ENCODE measurements around the gene ITGA4.

The ITGA4 gene

GRCh38 chr2:181516992-181517391, 59.8 kb downstream of the ITGA4 start:
- no peak for DNase-seq (ENCODE audit: low spot score)

DNA sequence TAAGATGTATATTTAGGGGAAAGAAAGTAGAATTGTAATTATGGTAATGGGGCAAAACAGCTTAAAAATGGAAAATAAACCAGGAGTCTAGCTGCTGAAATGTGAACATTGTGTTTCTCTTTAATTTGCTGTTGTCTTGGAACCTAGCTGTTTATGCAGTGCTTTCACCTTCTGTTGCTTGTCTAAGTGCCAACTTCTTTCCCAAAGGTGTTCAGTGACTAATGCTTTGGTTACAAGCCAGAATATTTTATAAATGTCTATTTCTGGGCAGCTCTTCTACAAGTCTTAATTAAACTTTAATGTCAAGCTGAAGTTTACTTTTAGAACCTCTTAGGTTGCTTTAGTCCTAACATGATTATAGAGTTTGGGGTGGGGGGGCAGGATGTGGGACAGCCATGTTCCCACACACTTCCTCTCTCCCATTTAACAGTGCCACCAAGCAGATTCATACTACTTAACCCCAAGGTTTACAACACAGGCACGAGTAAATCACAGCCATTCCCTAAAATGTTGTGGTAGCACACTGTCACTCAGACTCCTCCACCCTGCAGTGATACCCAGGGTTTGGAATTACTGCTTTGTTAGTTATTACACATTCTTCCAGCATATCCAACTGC, 60.6 kb downstream of the ITGA4 start:
- peak; percentile 7 for DNase-seq (ENCODE audit: low spot score)

DNA sequence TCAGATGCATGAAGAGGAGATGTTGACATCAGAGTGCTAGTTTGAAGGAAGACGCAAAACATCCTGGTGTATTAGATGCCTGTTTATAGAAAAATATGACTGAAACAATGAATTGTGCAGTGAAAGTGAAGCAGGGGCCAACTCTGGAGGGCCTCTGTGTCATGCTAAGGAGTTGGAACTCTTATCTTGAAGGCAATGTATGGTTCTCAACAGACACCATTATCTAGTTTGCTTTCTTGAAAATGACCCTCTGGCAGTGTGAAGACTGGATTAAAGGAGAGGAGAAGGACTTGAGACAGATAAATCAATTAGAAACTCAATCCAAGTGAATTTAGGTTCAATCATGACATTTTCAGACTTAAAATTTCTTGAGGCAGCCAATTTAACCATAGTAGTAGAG, 63.1 kb downstream of the ITGA4 start:
- no peak for DNase-seq (ENCODE audit: low spot score)

DNA sequence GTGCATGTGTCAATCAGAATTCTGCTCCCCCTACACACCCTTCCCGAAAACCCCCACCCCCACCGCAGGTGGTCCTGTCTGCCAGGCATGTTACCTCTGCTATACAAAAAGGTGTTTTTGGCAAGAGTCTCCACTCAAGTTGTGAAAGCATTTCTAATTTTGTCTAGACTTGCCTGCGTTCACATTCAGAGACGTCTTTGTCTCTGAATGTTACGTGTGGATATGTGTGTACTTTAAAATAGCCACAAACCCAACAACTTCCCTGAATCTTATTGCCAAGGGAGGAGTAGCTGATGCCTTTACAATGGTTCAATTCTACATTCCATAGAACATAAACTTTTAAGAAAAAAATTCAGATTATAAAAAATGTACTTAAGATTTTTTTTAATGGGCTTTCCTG, 66.6 kb downstream of the ITGA4 start:
- DNase-seq (ENCODE audit: low spot score): no peak

- DNase-seq (ENCODE audit: low spot score): no peak
These were observed 68.8 kb downstream of the ITGA4 start for GRCh38 chr2:181526014-181526413.

DNA sequence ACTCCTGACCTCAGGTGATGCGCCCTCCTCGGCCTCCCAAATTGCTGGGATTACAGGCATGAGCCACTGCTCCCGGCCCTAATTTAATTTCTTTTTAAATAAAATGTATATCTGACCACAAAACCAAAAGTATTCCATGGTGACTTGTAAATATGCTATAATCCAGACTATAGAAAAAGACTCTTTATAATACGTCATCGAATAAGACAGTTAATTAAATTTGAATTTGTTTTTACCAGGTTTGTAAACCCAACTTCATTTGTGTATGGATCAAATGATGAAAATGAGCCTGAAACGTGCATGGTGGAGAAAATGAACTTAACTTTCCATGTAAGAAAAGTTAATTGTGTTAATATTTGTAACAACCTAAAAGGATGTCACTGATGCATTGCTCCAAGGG, 69.9 kb downstream of the ITGA4 start:
- DNase-seq (ENCODE audit: low spot score): no peak

DNA sequence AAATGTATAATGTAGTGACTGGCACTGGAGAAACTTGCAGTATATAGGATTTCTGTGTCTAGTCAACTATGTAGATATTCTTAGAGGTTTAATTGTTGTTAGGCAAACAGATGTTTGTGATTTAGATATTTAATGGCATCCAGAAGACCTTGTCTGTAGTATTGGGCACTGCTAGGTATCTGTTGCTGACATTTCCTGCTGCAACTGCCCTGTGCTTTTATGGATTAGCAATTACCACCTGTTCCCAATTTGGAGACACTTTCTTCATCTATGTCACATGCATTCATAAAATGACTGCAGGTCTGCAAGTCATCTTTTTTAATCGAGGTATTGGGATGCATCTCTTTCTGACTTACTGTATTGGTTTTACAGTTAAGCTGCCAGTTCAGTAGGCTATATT, 71.3 kb downstream of the ITGA4 start:
- no peak for DNase-seq (ENCODE audit: low spot score)

- DNase-seq (ENCODE audit: low spot score): no peak
These were observed 79.5 kb downstream of the ITGA4 start for GRCh38 chr2:181536730-181537129.

- no peak for DNase-seq (ENCODE audit: low spot score)
These were observed 83.2 kb downstream of the ITGA4 start for GRCh38 chr2:181540421-181540820.

DNA sequence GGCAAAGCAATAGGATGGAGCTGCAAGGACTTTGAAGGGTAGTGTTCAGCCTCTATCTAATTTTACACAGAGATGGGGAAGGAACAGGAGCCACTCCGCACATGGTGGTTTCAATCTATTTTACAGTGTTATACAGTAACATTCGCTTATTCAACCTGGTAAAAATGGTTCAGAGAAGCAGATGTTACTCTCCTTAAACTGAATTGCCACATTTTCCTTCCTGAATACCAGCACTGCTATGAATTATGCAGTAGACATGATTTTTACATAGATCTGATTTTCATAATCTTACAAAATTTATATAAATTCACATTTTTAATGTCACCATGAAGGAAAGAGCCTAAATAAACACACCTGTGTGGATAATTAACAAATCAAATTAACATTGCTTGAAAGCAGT, 85.0 kb downstream of the ITGA4 start:
- no peak for DNase-seq (ENCODE audit: low spot score)

- DNase-seq (ENCODE audit: low spot score): no peak
These were observed 88.9 kb downstream of the ITGA4 start for GRCh38 chr2:181546086-181546485.

GRCh38 chr2:181552808-181553207, 95.6 kb downstream of the ITGA4 start:
- no peak for DNase-seq (ENCODE audit: low spot score)

GRCh38 chr2:181553244-181553643, 96.1 kb downstream of the ITGA4 start:
- DNase-seq (ENCODE audit: low spot score): no peak

- no peak for DNase-seq (ENCODE audit: low spot score)
These were observed 97.1 kb downstream of the ITGA4 start for GRCh38 chr2:181554061-181554830.

DNA sequence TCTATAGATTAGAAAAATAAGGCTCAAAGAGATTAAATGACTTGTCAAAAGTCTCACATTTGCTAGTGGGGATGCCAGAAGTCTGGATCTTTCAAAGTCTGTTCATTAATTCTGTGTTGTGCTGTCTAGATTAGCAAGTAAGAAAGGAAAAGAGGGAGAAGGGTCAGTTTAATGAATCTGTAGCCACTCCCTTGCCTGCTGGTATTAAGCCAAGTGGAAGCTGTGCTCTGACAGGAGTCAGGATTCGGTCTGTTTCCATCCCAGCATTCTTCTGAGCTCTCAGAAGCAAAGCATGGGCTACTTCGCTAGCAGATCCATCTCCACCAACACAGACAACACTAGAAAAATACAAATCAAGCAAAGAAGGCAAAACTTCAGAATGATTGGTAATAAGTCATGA, 101.2 kb downstream of the ITGA4 start:
- DNase-seq (ENCODE audit: low spot score): no peak

DNA sequence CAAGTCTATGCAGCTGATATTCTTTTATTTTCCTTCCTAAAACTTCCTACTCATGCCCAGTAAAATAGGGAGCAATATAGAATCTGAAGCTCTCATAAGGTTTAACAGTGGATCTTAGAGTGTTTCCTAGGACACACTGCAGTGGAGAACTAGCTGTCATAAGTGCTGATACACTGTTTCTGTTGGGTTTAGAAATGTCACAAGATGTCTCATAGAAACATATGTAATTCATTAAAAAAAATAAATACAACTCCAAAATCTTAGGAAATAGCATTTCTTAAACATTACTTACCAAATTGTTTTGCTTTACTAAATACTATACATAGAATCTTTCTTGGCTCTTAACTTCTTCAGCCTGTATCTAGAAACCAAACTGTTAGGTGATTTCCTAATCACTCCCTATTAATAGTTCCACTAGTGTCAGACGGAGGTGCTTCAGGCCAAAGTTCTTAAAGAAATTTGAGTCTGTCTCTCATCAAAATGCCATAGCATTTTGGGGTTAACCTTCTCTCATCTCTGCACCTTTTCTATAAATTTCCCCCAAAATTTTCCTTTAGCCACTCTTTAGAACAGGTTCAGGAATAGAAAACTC, 106.0 kb downstream of the ITGA4 start:
- DNase-seq (ENCODE audit: low spot score): no peak

DNA sequence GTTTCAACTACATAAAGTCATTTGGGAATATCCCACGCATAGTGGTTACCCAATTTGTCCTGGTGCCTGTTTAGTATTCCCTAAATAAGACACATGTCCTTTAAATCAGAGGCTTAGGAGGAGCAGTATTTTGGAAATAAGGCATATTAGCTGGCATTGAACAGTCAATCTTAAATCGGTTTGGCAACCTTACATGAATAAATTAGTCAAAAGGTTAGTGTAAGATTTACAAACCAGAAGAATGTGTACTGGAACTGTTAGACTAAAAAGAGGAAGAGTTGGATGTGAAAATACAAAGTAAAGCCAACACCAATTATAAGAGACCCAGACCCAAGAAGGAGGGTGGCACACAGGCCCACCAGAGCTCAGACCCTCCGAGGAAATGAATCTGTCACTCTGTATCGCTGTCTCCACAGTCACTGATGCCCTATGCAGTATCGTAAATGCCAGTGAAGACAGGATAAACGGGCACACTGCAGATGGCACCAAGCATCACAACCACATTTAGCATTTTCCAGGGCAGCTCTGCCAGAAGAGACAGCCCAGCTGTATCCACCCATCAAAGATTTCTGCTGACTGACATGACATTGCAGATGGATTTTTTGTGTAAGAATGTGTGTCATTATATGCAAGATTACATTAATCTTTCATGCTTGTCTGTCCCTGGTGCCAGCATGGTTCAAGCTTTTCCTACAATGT, 109.3 kb downstream of the ITGA4 start:
- no peak for DNase-seq (ENCODE audit: low spot score)

- DNase-seq (ENCODE audit: low spot score): no peak
These were observed 112.9 kb downstream of the ITGA4 start for GRCh38 chr2:181570059-181570458.

DNA sequence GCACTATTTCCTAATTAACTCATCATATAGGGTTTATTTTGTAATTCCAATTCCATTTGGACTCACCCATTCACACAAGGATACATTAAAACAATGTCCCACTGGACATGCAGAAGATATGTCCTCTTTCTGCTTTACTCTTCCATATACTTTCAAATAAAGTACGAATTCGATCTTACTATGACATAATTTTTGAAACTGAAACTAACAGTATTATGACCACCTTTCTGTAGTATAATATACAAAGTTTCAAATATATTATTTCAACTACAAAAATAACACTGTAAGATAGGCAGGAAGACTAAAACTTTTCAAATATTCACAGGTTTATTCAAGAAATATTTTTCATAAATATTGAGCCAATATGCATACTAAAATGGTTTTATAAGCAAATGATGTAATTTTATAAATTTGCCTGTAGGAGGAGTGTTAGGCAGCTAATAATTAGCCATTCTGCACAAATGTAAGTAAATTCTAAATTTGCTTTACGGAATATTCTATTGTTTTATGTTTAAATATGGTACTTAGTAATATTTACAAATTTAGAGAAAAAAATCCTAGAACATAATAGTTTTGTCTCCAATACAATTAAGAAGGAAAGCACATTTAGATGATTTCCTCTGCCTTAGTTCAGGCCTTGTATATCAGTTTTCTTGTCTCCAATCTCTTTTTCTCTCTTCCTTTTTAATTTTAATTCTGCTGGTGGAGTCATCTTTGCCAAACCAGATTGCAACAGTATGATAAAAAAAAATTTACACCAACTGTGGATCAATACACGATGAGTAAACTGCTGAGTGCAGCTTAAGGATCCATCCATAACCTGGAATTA, 113.9 kb downstream of the ITGA4 start:
- DNase-seq (ENCODE audit: low spot score): no peak

DNA sequence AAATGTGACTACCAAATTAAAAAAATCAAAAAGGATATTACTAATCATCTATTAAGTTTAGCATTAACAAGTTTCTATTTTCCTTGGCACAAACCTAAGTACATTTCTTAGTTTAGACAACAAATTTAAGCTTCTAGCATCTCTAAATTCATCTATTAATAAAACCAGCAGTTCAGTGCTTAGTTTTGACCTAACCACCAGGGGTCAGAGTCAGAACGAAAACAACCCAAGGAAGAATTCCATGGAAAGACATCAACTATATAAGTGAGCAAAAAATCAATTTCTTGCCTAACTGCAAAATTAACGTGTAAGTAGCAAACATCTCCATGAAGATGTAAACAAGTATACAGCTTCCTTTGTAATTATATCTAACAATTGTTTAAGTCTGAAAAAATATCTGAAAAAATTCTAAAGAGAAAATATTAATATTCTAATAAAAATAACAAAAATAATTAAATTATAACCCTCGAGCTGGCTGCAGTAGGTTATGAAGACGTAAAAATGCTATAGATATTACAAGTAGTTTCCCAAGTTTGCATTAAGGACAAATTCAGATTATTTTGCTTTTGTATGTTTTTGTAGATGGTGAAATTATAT, 116.1 kb downstream of the ITGA4 start:
- no peak for DNase-seq (ENCODE audit: low spot score)

- no peak for DNase-seq (ENCODE audit: low spot score)
These were observed 117.1 kb downstream of the ITGA4 start for GRCh38 chr2:181574321-181574720.
